GM12801 (cell line): ENCODE data around the gene GLTPD2.

Experiments used
- TF ChIP-seq, protein P1 (sequence below): IDR thresholded peaks from one replicate; pipeline ENCODE4 v1.5.1; 2011; ENCODE audit warnings: control low read depth; ENCODE audit not compliant: insufficient read length; ENCODE audit errors: extremely low read depth

The GLTPD2 gene

DNA sequence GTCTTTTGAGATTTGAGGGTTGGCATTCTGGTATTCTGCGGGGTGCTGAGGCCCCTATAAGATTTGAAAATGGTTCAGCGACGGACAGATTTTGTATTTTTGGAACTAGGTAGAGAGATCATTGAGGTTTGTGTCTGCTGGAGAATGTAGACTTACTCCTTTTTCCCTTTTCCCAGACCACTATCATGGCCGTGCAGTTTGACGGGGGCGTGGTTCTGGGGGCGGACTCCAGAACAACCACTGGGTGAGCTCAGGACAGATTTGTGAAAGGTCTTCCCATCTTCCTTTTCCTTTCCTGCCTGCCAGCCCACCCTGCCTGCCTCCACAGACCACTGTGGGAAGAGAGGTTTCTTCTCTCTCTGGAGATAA lies 7.8 kb downstream of the GLTPD2 start:
- TF ChIP-seq, protein P1, sequence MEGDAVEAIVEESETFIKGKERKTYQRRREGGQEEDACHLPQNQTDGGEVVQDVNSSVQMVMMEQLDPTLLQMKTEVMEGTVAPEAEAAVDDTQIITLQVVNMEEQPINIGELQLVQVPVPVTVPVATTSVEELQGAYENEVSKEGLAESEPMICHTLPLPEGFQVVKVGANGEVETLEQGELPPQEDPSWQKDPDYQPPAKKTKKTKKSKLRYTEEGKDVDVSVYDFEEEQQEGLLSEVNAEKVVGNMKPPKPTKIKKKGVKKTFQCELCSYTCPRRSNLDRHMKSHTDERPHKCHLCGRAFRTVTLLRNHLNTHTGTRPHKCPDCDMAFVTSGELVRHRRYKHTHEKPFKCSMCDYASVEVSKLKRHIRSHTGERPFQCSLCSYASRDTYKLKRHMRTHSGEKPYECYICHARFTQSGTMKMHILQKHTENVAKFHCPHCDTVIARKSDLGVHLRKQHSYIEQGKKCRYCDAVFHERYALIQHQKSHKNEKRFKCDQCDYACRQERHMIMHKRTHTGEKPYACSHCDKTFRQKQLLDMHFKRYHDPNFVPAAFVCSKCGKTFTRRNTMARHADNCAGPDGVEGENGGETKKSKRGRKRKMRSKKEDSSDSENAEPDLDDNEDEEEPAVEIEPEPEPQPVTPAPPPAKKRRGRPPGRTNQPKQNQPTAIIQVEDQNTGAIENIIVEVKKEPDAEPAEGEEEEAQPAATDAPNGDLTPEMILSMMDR = no peak

DNA sequence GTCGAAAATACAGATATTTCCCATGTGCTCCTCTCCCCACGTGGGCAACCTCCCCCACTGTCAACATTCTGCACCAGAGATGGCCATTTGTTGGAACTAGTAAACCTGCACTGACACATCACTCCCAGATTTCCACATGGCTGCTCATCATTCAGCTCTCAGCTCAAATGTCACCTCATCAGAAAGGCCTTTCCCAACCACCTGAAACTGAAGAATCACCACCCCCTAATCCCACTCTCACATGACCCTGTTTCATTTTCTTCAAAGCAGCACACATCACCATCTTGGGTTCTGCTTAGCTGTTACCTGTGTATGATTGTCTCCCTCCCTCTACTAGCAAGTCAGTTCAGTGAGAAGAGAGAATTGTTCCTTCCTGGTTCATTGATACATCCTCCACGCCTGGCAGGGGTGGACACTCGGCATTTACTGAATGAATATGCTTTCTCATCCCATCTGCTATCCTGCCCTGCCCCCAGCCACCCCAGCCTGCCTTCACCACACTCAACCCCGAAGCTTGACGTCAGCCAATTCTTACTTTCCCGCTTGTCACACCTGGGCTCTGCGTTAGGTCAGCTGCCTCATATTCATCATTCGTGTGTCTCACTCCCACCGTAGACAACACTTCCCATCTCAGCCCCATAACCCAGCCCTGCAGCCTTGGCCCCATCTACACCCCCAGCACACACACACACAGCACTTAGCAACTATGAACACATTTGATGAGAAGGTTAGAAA lies 11.9 kb downstream of the GLTPD2 start:
- TF ChIP-seq, protein P1 = no peak

DNA sequence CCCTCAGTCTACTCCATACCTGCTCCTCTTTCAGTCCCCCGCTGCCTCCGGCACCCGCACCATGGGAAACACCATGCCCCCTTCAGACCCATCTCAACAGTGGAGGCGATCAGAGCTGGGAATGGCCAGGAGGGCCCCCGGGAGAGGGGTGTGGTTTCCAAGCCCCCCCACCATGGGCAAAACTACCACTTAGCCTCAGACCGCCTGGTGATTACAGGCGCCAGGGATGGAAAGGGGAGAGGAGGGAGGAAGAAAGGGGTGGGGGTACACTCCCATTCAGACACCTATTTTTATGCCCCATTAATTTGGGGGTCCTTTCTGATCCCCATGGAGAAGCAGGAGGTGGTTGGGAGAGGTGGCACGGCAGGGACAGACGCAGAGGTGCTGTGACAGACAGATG lies 13.5 kb downstream of the GLTPD2 start, which contains the start of gene C17orf114:
Gene C17orf114, minus strand, starts transcription at position 101 of the 400 bp plus-strand sequence.
- TF ChIP-seq, protein P1 = no peak

DNA sequence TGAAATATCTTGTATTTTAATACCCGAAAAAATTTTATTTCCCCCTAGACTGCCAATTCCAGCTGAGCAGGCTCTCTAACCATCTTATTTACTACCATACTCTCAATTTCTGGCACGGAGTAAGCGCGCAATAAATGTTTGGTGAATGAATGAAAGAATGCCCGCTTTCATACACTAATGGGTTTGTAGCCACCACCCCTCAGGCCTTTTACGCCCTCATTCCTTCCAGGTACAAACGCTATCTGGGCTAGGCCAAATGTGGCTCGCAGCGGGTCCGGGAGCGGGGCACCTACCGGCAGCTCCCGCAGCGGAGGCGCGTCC lies 17.7 kb downstream of the GLTPD2 start:
- TF ChIP-seq, protein P1 = no peak

DNA sequence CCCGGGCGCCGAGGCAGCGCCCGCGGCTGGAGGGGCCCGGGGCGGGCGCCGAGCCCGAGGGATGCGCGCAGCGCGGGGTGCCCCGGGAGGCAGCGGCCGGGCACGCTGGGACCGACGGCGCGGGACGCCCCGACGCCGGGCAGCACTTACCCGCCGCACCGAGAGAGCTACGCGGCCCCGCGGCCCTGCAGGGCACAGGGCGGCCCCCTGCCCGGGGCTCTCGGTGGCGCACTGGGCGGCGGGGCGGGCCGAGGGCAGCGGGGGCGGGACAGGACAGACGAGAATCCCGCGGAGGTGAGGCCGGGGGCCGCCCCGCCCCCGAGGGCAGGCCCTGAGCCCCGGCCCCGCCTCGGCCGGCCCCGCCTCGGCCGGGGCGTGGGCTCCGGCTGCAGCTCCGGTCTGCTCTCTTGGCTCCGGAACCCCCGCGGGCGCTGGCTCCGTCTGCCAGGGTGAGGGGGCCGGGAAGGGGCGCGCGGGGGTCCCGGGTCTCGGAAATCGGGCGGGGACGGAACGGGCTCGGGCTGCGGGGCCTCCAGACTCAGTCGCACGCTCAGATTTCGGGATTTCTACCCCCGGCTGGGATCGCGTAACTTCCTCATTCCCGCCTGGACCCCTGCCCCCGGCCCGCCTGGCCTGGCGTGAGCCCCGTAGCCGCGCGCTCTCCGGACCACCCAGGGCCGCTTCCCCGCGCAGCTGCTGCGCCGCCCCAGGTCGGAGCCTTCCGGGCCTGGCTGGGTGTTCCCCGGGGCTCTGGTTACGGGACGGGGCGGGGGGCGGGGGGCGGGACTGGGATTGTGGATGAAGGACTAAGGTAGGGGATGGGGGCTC lies 18.2 kb downstream of the GLTPD2 start, which contains the start of gene PLD2:
Gene PLD2, plus strand, starts transcription at position 376 of the 828 bp plus-strand sequence. CDS start 621 bp downstream, outside the sequence.
- TF ChIP-seq, protein P1 = no peak

DNA sequence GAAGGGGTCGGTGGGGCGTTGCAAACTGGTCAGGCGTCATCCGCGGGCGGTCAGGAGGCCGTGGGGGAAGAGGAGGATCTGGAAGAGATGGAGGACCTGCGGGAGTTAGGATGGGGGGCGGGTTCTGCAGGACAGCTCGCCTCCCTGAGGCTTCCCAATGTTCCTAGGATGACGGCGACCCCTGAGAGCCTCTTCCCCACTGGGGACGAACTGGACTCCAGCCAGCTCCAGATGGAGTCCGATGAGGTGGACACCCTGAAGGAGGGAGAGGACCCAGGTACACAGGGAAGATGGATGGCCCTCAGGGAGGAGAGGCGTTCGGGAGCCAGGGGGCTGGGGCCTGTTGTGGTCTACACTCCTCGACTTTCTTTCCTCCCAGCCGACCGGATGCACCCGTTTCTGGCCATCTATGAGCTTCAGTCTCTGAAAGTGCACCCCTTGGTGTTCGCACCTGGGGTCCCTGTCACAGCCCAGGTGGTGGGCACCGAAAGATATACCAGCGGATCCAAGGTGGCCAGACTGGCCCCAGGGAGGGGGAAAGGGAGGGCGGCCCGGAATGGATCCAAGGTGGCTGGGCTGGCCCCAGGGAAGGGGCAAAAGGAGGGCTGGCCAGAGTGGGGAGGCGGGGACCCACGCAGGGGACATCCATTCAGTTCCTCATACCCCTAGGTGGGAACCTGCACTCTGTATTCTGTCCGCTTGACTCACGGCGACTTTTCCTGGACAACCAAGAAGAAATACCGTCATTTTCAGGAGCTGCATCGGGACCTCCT lies 19.0 kb downstream of the GLTPD2 start:
- TF ChIP-seq, protein P1 = no peak

DNA sequence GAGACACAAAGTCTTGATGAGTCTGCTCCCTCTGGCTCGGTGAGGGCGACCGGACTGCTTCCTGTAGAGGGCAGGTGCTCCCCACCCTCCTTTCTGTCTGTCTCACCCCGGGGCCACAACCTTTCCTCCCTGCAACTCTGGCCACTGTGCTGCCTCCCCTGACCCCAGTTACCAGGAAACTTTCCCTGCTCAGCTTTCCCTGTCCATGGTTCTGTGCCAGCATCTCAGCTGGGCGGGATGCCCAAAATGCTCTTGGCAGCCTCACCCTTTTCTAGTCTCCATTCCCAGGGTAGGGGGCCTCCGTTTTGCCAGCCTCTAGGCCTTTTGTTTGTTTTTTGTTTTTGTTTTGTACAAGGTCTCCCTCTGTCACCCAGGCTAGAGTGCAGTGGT lies 19.6 kb downstream of the GLTPD2 start:
- TF ChIP-seq, protein P1 = no peak
